Activated T-helper 2 cell treated with anti-CD3 and anti-CD28 coated beads, Interferon-gamma antibody, Interleukin-2, Interleukin-4, amounts not matched to agents 10 μg/mL and 5 μg/mL and 100 μg/mL, durations not matched to agents 14 hours and 24 hours and 36 hours (primary cell): ENCODE measurements around the gene DGLUCY. TPM values are rescaled to one million over a fixed set of nuclear protein-coding genes. Genes with fewer than 3 reads are reported as not detected.
A peak's percentile ranks its signal among the peaks of the same experiment; 100 is the strongest.

ENCODE experiments used
- DNase-seq: peaks from one replicate; pipeline ENCODE4 v3.0.0; 2021; ENCODE audit warnings: low spot score
- H3K27ac Mint-ChIP-seq: one replicate; pipeline ENCODE4 v1.8.0; 2021; ENCODE audit warnings: mixed read lengths
- H3K27me3 Mint-ChIP-seq: one replicate; pipeline ENCODE4 v1.8.0; 2021; ENCODE audit warnings: low read depth, mixed read lengths
- H3K36me3 Mint-ChIP-seq: one replicate; pipeline ENCODE4 v1.8.0; 2021; ENCODE audit warnings: low read depth, mixed read lengths
- H3K4me1 Mint-ChIP-seq: one replicate; pipeline ENCODE4 v1.8.0; 2021; ENCODE audit warnings: low read depth, mixed read lengths
- H3K4me3 Mint-ChIP-seq: one replicate; pipeline ENCODE4 v1.8.0; 2021; ENCODE audit warnings: low read depth, mild to moderate bottlenecking, moderate library complexity, mixed read lengths
- H3K9me3 Mint-ChIP-seq: one replicate; pipeline ENCODE4 v1.8.0; 2021; ENCODE audit warnings: mixed read lengths
- intact Hi-C: fragments of 100-400 bp; cut with micrococcal nuclease; formaldehyde crosslinking; loops from one replicate; pipeline ENCODE4 v1.15.1; 2023
- total RNA-seq: library from RNA; stranded (reverse); gene quantifications from 2 replicates; pipeline ENCODE4 v1.2.3, GENCODE V29; 2022

The DGLUCY gene
- total RNA-seq, 1 donor from 2014 or later = 48.5 TPM

- H3K4me3 Mint-ChIP-seq = peak overlapping the region; percentile 75
- peaks cover 59% of the 10 kb centered on the region for H3K36me3 Mint-ChIP-seq
- H3K4me1 Mint-ChIP-seq = peaks cover 74% of the 10 kb centered on the region
- intact Hi-C loops = loop anchor here (2.0 to 5.0 kb wide), 6 partner anchors 23 to 187 kb away; partner anchors contain the start of gene CCDC88C
- H3K27ac Mint-ChIP-seq = peak overlapping the region; percentile 100
- peaks cover 9% of the 10 kb centered on the region for H3K9me3 Mint-ChIP-seq
- peak; percentile 79 for DNase-seq
- no peaks in the 10 kb centered on the region for H3K27me3 Mint-ChIP-seq
These were observed 115.9 kb downstream of the DGLUCY start for GRCh38 chr14:91229743-91230200.

GRCh38 chr14:91230397-91231035 is 116.6 kb downstream of the DGLUCY start:
- H3K27me3 Mint-ChIP-seq = no peaks in the 10 kb centered on the region
- H3K27ac Mint-ChIP-seq = peak overlapping the region; percentile 100
- peaks cover 9% of the 10 kb centered on the region for H3K9me3 Mint-ChIP-seq
- peaks cover 59% of the 10 kb centered on the region for H3K36me3 Mint-ChIP-seq
- peak overlapping the region; percentile 75 for H3K4me3 Mint-ChIP-seq
- DNase-seq = no peak
- intact Hi-C loops = no loop called here
- H3K4me1 Mint-ChIP-seq = peaks cover 67% of the 10 kb centered on the region

GRCh38 chr14:91231446-91231845 is 117.6 kb downstream of the DGLUCY start:
- DNase-seq = no peak
- peaks cover 60% of the 10 kb centered on the region for H3K4me1 Mint-ChIP-seq
- peak overlapping the region; percentile 100 for H3K27ac Mint-ChIP-seq
- peaks cover 9% of the 10 kb centered on the region for H3K9me3 Mint-ChIP-seq
- H3K27me3 Mint-ChIP-seq = no peaks in the 10 kb centered on the region
- intact Hi-C loops = no loop called here
- H3K36me3 Mint-ChIP-seq = peaks cover 62% of the 10 kb centered on the region
- peak overlapping the region; percentile 75 for H3K4me3 Mint-ChIP-seq

- intact Hi-C loops = no loop called here
- peaks cover 9% of the 10 kb centered on the region for H3K9me3 Mint-ChIP-seq
- peak overlapping the region; percentile 100 for H3K27ac Mint-ChIP-seq
- H3K36me3 Mint-ChIP-seq = peaks cover 63% of the 10 kb centered on the region
- DNase-seq = no peak
- peaks cover 54% of the 10 kb centered on the region for H3K4me1 Mint-ChIP-seq
- H3K4me3 Mint-ChIP-seq = no peak overlapping the region
- no peaks in the 10 kb centered on the region for H3K27me3 Mint-ChIP-seq
These were observed 118.2 kb downstream of the DGLUCY start for GRCh38 chr14:91232052-91232451.

GRCh38 chr14:91232603-91233002 is 118.7 kb downstream of the DGLUCY start:
- Mint-ChIP-seq H3K36me3 (peaks cover 67% of the 10 kb centered on the region), H3K27me3 (no peaks in the 10 kb centered on the region), H3K27ac (peak overlapping the region; percentile 59), H3K4me3 (no peak overlapping the region), H3K9me3 (peaks cover 9% of the 10 kb centered on the region), H3K4me1 (peaks cover 49% of the 10 kb centered on the region)
- intact Hi-C loops = no loop called here
- no peak for DNase-seq

GRCh38 chr14:91233936-91234790 is 120.3 kb downstream of the DGLUCY start:
- H3K9me3 Mint-ChIP-seq = peaks cover 9% of the 10 kb centered on the region
- intact Hi-C loops = no loop called here
- H3K4me3 Mint-ChIP-seq = no peak overlapping the region
- no peak overlapping the region for H3K27ac Mint-ChIP-seq
- H3K27me3 Mint-ChIP-seq = no peaks in the 10 kb centered on the region
- peaks cover 52% of the 10 kb centered on the region for H3K4me1 Mint-ChIP-seq
- H3K36me3 Mint-ChIP-seq = peaks cover 82% of the 10 kb centered on the region
- DNase-seq = no peak

- no peak overlapping the region for H3K27ac Mint-ChIP-seq
- DNase-seq = no peak
- peaks cover 52% of the 10 kb centered on the region for H3K4me1 Mint-ChIP-seq
- peaks cover 9% of the 10 kb centered on the region for H3K9me3 Mint-ChIP-seq
- H3K4me3 Mint-ChIP-seq = no peak overlapping the region
- peaks cover 88% of the 10 kb centered on the region for H3K36me3 Mint-ChIP-seq
- no peaks in the 10 kb centered on the region for H3K27me3 Mint-ChIP-seq
- intact Hi-C loops = no loop called here
These were observed 120.9 kb downstream of the DGLUCY start for GRCh38 chr14:91234791-91235114.

- peaks cover 6% of the 10 kb centered on the region for H3K9me3 Mint-ChIP-seq
- no peak overlapping the region for H3K4me3 Mint-ChIP-seq
- H3K36me3 Mint-ChIP-seq = peaks cover 83% of the 10 kb centered on the region
- peaks cover 49% of the 10 kb centered on the region for H3K4me1 Mint-ChIP-seq
- peak overlapping the region; percentile 42 for H3K27ac Mint-ChIP-seq
- intact Hi-C loops = no loop called here
- DNase-seq = no peak
- no peaks in the 10 kb centered on the region for H3K27me3 Mint-ChIP-seq
These were observed 122.0 kb downstream of the DGLUCY start for GRCh38 chr14:91235841-91236240.

GRCh38 chr14:91237219-91237618 is 123.3 kb downstream of the DGLUCY start:
- Mint-ChIP-seq H3K36me3 (peaks cover 81% of the 10 kb centered on the region), H3K9me3 (no peaks in the 10 kb centered on the region), H3K4me1 (peaks cover 50% of the 10 kb centered on the region), H3K27ac (peak overlapping the region; percentile 24), H3K4me3 (no peak overlapping the region), H3K27me3 (no peaks in the 10 kb centered on the region)
- intact Hi-C loops = no loop called here
- DNase-seq = no peak

- Mint-ChIP-seq H3K4me1 (peaks cover 52% of the 10 kb centered on the region), H3K9me3 (no peaks in the 10 kb centered on the region), H3K36me3 (peaks cover 77% of the 10 kb centered on the region), H3K4me3 (no peak overlapping the region), H3K27me3 (no peaks in the 10 kb centered on the region), H3K27ac (peak overlapping the region; percentile 63)
- no peak for DNase-seq
- intact Hi-C loops = no loop called here
These were observed 124.2 kb downstream of the DGLUCY start for GRCh38 chr14:91238085-91238484.

GRCh38 chr14:91238661-91239060 is 124.8 kb downstream of the DGLUCY start:
- Mint-ChIP-seq H3K4me3 (no peak overlapping the region), H3K27ac (peak overlapping the region; percentile 63), H3K4me1 (peaks cover 57% of the 10 kb centered on the region), H3K9me3 (no peaks in the 10 kb centered on the region), H3K27me3 (no peaks in the 10 kb centered on the region), H3K36me3 (peaks cover 78% of the 10 kb centered on the region)
- no peak for DNase-seq
- intact Hi-C loops = no loop called here

- DNase-seq = peak; percentile 40
- H3K36me3 Mint-ChIP-seq = peaks cover 60% of the 10 kb centered on the region
These were observed 128.0 kb downstream of the DGLUCY start for GRCh38 chr14:91241863-91242262.

GRCh38 chr14:91242635-91243034 is 128.8 kb downstream of the DGLUCY start:
- Mint-ChIP-seq H3K9me3 (peaks cover 5% of the 10 kb centered on the region), H3K36me3 (peaks cover 60% of the 10 kb centered on the region), H3K4me1 (peaks cover 84% of the 10 kb centered on the region), H3K4me3 (peak overlapping the region; percentile 84), H3K27ac (peak overlapping the region; percentile 84), H3K27me3 (no peaks in the 10 kb centered on the region)
- DNase-seq = no peak
- intact Hi-C loops = loop anchor here (1.0 to 10.0 kb wide), 4 partner anchors 11 to 858 kb away; partner anchors contain the start of gene RPS6KA5

More at GRCh38 chr14:91241863-91242262, 128.0 kb downstream of the DGLUCY start:
- peak overlapping the region; percentile 84 for H3K27ac Mint-ChIP-seq
- peak overlapping the region; percentile 84 for H3K4me3 Mint-ChIP-seq
- no peaks in the 10 kb centered on the region for H3K27me3 Mint-ChIP-seq
- peaks cover 79% of the 10 kb centered on the region for H3K4me1 Mint-ChIP-seq
- intact Hi-C loops = loop anchor here (2.0 to 10.0 kb wide), 2 partner anchors 181 to 857 kb away; partner anchors contain the start of gene RPS6KA5
- H3K9me3 Mint-ChIP-seq = no peaks in the 10 kb centered on the region
